ENCODE measurements around the gene RPS19. TPM values are rescaled to one million over a fixed set of nuclear protein-coding genes. Genes with fewer than 3 reads are reported as not detected.
"Not testable (repeated sequence)": the region's sequence is repeated elsewhere in the genome, so short reads cannot be mapped to it uniquely, and the experiment has no call there.

The RPS19 gene
- total RNA-seq, 1 experiment from 2014 or later: 3,020 TPM

- TF ChIP-seq ZFX (IDR thresholded peaks at IDR 0.05) (no peak; the same call in 1 of the 2 replicates), EZH2 (IDR thresholded peaks at IDR 0.05) (no peak)
Observed at GRCh38 chr19:41872775-41873647, 13.0 kb downstream of the RPS19 start (continued).

- H3K4me2 ChIP-seq (ENCODE audit: low read length); H2AFZ ChIP-seq (ENCODE audit: low read depth, low read length, poor library complexity, severe bottlenecking); H3K36me3 ChIP-seq (ENCODE audit: control insufficient read depth in 1 of 2, insufficient read depth in 2 of 2, low read length in 2 of 2); ATAC-seq; H3K9ac ChIP-seq (ENCODE audit: low read length); RAD21 ChIA-PET (ENCODE audit: low non-redundant PET in 1 of 2, low total read pairs in 2 of 2, uncharacterized antibody in 2 of 2, unreplicated experiment in 2 of 2); H3K4me1 ChIP-seq (ENCODE audit: control insufficient read depth in 1 of 2, insufficient read depth in 2 of 2, low read length in 2 of 2); H3K79me2 ChIP-seq (ENCODE audit: insufficient read depth, low read length); intact Hi-C loops (cut with micrococcal nuclease); H3K27me3 ChIP-seq (ENCODE audit: insufficient read depth, low read length); H3K27ac ChIP-seq (ENCODE audit: low read depth, low read length); DNase-seq (ENCODE audit: low read depth, low spot score); BruUV-seq (replicated peaks); POLR2A ChIA-PET; H3K4me3 ChIP-seq (replicated peaks in 1 of 2; ENCODE audit: low read depth in 1 of 2, low read length in 2 of 2); H3K9me2 ChIP-seq (ENCODE audit: insufficient read depth); H3K9me3 ChIP-seq (ENCODE audit: control insufficient read depth in 1 of 2, insufficient read depth in 1 of 2, low read depth in 1 of 2, low read length in 2 of 2): not testable (repeated sequence)
- peaks cover 16% of the 10 kb centered on the region; the same call in 1 of the 2 replicates for H4K20me1 ChIP-seq (ENCODE audit: insufficient read depth)
- CTCF ChIA-PET: interaction anchor here (1.6 kb wide), 1 partner anchor 159 kb away, joined by 4 read pairs; no protein-coding TSS in a partner anchor
Observed at GRCh38 chr19:41875973-41876372, 15.9 kb downstream of the RPS19 start.

- Histone ChIP-seq H3K36me3 (ENCODE audit: control insufficient read depth in 1 of 2, insufficient read depth in 2 of 2, low read length in 2 of 2) (no peaks in the 10 kb centered on the region), H2AFZ (ENCODE audit: low read depth, low read length, poor library complexity, severe bottlenecking) (no peak within 1 kb of the TSS), H3K9me3 (ENCODE audit: control insufficient read depth in 1 of 2, insufficient read depth in 1 of 2, low read depth in 1 of 2, low read length in 2 of 2) (no peaks in the 10 kb centered on the region), H3K79me2 (ENCODE audit: insufficient read depth, low read length) (no peaks in the 10 kb centered on the region), H3K27me3 (ENCODE audit: insufficient read depth, low read length) (no peaks in the 10 kb centered on the region), H3K27ac (ENCODE audit: low read depth, low read length) (no peak within 1 kb of the TSS), H3K9ac (ENCODE audit: low read length) (no peak within 1 kb of the TSS), H4K20me1 (ENCODE audit: insufficient read depth) (peaks cover 5% of the 10 kb centered on the region; the same call in 1 of the 2 replicates), H3K4me2 (ENCODE audit: low read length) (no peak within 1 kb of the TSS), H3K9me2 (ENCODE audit: insufficient read depth) (no peaks in the 10 kb centered on the region), H3K4me1 (ENCODE audit: control insufficient read depth in 1 of 2, insufficient read depth in 2 of 2, low read length in 2 of 2) (peaks cover 2 to 12% of the 10 kb centered on the region in 2 experiments; a peak in 3 of 4 replicates), H3K4me3 (replicated peaks in 1 of 2; ENCODE audit: low read depth in 1 of 2, low read length in 2 of 2) (no peak within 1 kb of the TSS)
- DNase-seq (ENCODE audit: low read depth, low spot score): no peak
- BruUV-seq (replicated peaks): no TSS peak
- no peak for ATAC-seq
- POLR2A ChIA-PET: interaction anchor here (1.0 kb wide), 1 partner anchor 11 kb away, joined by 3 read pairs; no protein-coding TSS in a partner anchor
- CTCF ChIA-PET: no interaction called here
- RAD21 ChIA-PET (ENCODE audit: low non-redundant PET in 1 of 2, low total read pairs in 2 of 2, uncharacterized antibody in 2 of 2, unreplicated experiment in 2 of 2): no interaction called here
- intact Hi-C loops (cut with micrococcal nuclease): no loop called here
- TF ChIP-seq SIN3A (IDR thresholded peaks at IDR 0.05; ENCODE audit: low read depth) (no peak), EZH2phosphoT487 (IDR thresholded peaks at IDR 0.05; ENCODE audit: borderline replicate concordance) (no peak), EGR1 (IDR thresholded peaks at IDR 0.05; ENCODE audit: low read depth) (no peak), POLR2A (IDR thresholded peaks at IDR 0.05; ENCODE audit: borderline replicate concordance, extremely low read depth, insufficient read depth, insufficient read length) (no peak), ELF1 (IDR thresholded peaks at IDR 0.05; ENCODE audit: borderline replicate concordance, low read depth) (no peak), JUND (IDR thresholded peaks at IDR 0.05) (no peak), YY1 (IDR thresholded peaks at IDR 0.05; ENCODE audit: extremely low read depth, insufficient replicate concordance, low read depth, low read length) (no peak), ZNF274 (IDR thresholded peaks at IDR 0.05; ENCODE audit: low read depth, low read length) (no peak)
- TF ChIP-seq, protein P1, sequence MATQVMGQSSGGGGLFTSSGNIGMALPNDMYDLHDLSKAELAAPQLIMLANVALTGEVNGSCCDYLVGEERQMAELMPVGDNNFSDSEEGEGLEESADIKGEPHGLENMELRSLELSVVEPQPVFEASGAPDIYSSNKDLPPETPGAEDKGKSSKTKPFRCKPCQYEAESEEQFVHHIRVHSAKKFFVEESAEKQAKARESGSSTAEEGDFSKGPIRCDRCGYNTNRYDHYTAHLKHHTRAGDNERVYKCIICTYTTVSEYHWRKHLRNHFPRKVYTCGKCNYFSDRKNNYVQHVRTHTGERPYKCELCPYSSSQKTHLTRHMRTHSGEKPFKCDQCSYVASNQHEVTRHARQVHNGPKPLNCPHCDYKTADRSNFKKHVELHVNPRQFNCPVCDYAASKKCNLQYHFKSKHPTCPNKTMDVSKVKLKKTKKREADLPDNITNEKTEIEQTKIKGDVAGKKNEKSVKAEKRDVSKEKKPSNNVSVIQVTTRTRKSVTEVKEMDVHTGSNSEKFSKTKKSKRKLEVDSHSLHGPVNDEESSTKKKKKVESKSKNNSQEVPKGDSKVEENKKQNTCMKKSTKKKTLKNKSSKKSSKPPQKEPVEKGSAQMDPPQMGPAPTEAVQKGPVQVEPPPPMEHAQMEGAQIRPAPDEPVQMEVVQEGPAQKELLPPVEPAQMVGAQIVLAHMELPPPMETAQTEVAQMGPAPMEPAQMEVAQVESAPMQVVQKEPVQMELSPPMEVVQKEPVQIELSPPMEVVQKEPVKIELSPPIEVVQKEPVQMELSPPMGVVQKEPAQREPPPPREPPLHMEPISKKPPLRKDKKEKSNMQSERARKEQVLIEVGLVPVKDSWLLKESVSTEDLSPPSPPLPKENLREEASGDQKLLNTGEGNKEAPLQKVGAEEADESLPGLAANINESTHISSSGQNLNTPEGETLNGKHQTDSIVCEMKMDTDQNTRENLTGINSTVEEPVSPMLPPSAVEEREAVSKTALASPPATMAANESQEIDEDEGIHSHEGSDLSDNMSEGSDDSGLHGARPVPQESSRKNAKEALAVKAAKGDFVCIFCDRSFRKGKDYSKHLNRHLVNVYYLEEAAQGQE (IDR thresholded peaks at IDR 0.05; ENCODE audit: low read depth): no peak
Observed at GRCh38 chr19:41876847-41877832, 17.1 kb downstream of the RPS19 start, which contains the start of gene CD79A. Gene CD79A, plus strand, starts transcription at chr19:41877279. Its CDS starts 26 bp downstream, at chr19:41877305.

Measured in HCT116 (cell line).